Measurements from ENCODE around the gene KCTD21. TPM values are rescaled to one million over a fixed set of nuclear protein-coding genes. Genes with fewer than 3 reads are reported as not detected.

The KCTD21 gene
- total RNA-seq, 4 donors from 2014 or later = 6.6 to 20.4 (median 8.7) TPM

- DNase-seq (ENCODE audit: low spot score in 2 of 2) = no peak
- Histone ChIP-seq H3K4me3 (no peak overlapping the region), H3K36me3 (peaks cover 0 to 83% (median 6%) of the 10 kb centered on the region in 3 donors), H3K27me3 (no peaks in the 10 kb centered on the region), H3K4me1 (peaks cover 0 to 7% (median 0%) of the 10 kb centered on the region in 4 donors), H3K27ac (peak overlapping the region in 1 of 4 donors; percentile 15), H3K9me3 (no peaks in the 10 kb centered on the region)
- WGBS, 2 donors = 84 to 87% methylated on average over 5 of the region's 5 CpGs
- no peak for TF ChIP-seq CTCF (IDR thresholded peaks at IDR 0.05)
Observed at GRCh38 chr11:78216571-78217287, 28.3 kb upstream of the KCTD21 start.

GRCh38 chr11:78216021-78216420, 27.6 kb upstream of the KCTD21 start:
- no peaks in the 10 kb centered on the region for H3K27me3 ChIP-seq
- no peak overlapping the region for H3K27ac ChIP-seq
- peaks cover 0 to 83% (median 6%) of the 10 kb centered on the region in 3 donors for H3K36me3 ChIP-seq
- H3K4me1 ChIP-seq = peaks cover 0 to 7% (median 0%) of the 10 kb centered on the region in 4 donors
- 85 to 86% methylated on average over 3 of the region's 3 CpGs for WGBS, 2 donors
- TF ChIP-seq EP300 (IDR thresholded peaks at IDR 0.05) (no peak), CTCF (IDR thresholded peaks at IDR 0.05) (no peak), POLR2A (IDR thresholded peaks at IDR 0.05) (no peak)
- no peak overlapping the region for H3K4me3 ChIP-seq
- no peak for DNase-seq (ENCODE audit: low spot score in 2 of 2)
- H3K9me3 ChIP-seq = no peaks in the 10 kb centered on the region

GRCh38 chr11:78214331-78215194, 26.1 kb upstream of the KCTD21 start:
- Histone ChIP-seq H3K4me1 (peaks cover 0 to 7% (median 0%) of the 10 kb centered on the region in 4 donors), H3K4me3 (no peak overlapping the region), H3K27me3 (no peaks in the 10 kb centered on the region), H3K27ac (peak overlapping the region in 2 of 4 donors; percentile 10 to 44), H3K9me3 (no peaks in the 10 kb centered on the region), H3K36me3 (peaks cover 3 to 83% (median 13%) of the 10 kb centered on the region in 3 donors)
- no peak for TF ChIP-seq POLR2A (IDR thresholded peaks at IDR 0.05)
- TF ChIP-seq CTCF (IDR thresholded peaks at IDR 0.05) = no peak
- no peak for TF ChIP-seq EP300 (IDR thresholded peaks at IDR 0.05)
- no peak for DNase-seq (ENCODE audit: low spot score in 2 of 2)
- WGBS, 2 donors = 72 to 80% methylated on average over 12 of the region's 12 CpGs

DNA sequence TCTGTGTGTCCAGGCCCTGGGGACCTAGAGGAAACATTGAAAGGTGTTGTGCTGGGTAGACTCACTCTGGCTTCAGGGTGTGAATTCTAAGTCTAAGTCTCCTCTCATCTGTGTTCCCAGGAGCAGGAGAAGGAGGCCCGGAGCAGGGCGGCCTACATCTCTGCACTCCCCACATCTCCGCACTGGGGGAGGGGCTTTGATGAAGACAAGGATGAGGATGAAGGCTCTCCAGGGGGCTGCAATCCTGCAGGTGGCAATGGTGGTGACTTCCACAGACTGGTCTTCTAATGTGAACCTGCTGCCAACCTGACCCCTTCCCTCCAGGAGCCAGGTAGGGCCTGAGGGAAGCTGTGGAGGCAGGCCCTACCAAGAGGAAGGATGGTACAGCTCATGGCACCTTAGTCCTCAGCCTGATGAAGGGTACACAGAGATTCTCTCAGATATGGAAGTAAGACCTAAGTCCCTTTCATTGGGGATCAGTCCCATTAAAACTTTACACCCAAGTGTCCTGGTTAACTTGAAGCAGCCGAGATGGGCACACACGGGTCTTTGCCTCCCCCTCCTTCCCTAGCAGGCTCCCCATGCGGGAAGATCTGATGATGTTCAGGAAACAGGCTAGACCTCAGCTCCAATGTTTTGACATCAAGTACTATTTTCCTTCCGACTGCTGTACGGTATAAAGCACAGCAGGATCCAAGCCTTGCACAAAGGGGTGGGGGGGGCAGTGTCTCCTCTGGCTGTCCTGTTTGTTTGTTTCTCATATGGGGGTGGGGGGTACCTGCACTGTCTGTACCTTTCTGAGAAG, 25.3 kb upstream of the KCTD21 start:
- TF ChIP-seq POLR2A (IDR thresholded peaks at IDR 0.05) = no peak
- TF ChIP-seq EP300 (IDR thresholded peaks at IDR 0.05) = no peak
- TF ChIP-seq CTCF (IDR thresholded peaks at IDR 0.05) = no peak
- peaks cover 3 to 83% (median 8%) of the 10 kb centered on the region in 3 donors for H3K36me3 ChIP-seq
- no peak for DNase-seq (ENCODE audit: low spot score in 2 of 2)
- no peaks in the 10 kb centered on the region for H3K9me3 ChIP-seq
- no peaks in the 10 kb centered on the region for H3K27me3 ChIP-seq
- 69 to 90% methylated on average over 8 of the region's 8 CpGs for WGBS, 2 donors
- peaks cover 0 to 7% (median 0%) of the 10 kb centered on the region in 4 donors for H3K4me1 ChIP-seq
- peak overlapping the region in 2 of 4 donors; percentile 40 to 44 for H3K27ac ChIP-seq
- H3K4me3 ChIP-seq = no peak overlapping the region

All from tibial nerve (tissue), 4 donors.